GM23338 (cell line): ENCODE data around the gene CYP1B1. TPM values are rescaled to one million over a fixed set of nuclear protein-coding genes. Genes with fewer than 3 reads are reported as not detected.

Experiments used
- ATAC-seq: fragments of 200-7000 bp; cut with Tn5 transposase; 3 replicates; pipeline ENCODE4 v1.9.1; 2020
- DNase-seq: peaks from one replicate; pipeline ENCODE4 v3.0.0-alpha.2; 2015; ENCODE audit warnings: low spot score
- H2AFZ ChIP-seq: fragments of 200-600 bp; sonication (generic); 2 replicates; pipeline ENCODE4 v1.8.0; 2016; ENCODE audit warnings: antibody characterized with exemption, mild to moderate bottlenecking, moderate library complexity
- H3F3A ChIP-seq: fragments of 200-600 bp; sonication (generic); replicated peaks from 2 replicates; pipeline ENCODE4 v1.8.0; 2017; ENCODE audit warnings: antibody characterized with exemption, mixed run types, low read depth
- H3K27ac ChIP-seq: fragments of 200-600 bp; sonication (generic); 2 replicates; pipeline ENCODE4 v1.6.1; 2016; ENCODE audit warnings: low read depth
- H3K27me3 ChIP-seq: fragments of 200-600 bp; sonication (generic); 2 replicates; pipeline ENCODE4 v1.8.0; 2016; ENCODE audit warnings: mild to moderate bottlenecking, mixed run types, moderate library complexity; ENCODE audit not compliant: insufficient read depth
- H3K36me3 ChIP-seq: fragments of 200-600 bp; sonication (generic); 2 replicates; pipeline ENCODE4 v1.8.0; 2016; ENCODE audit warnings: mild to moderate bottlenecking; ENCODE audit not compliant: insufficient read depth
- H3K4me1 ChIP-seq: fragments of 200-600 bp; sonication (generic); 2 replicates; pipeline ENCODE4 v1.8.0; 2016; ENCODE audit warnings: mild to moderate bottlenecking, moderate library complexity; ENCODE audit not compliant: insufficient read depth
- H3K4me2 ChIP-seq: fragments of 200-600 bp; sonication (generic); 2 replicates; pipeline ENCODE4 v1.7.1; 2017; ENCODE audit warnings: mixed run types
- H3K4me3 ChIP-seq: fragments of 200-600 bp; sonication (generic); 2 replicates; pipeline ENCODE4 v1.6.1; 2016; ENCODE audit warnings: mixed run types
- H3K79me2 ChIP-seq: fragments of 200-600 bp; sonication (generic); replicated peaks from 2 replicates; pipeline ENCODE4 v1.8.0; 2017; ENCODE audit warnings: mild to moderate bottlenecking; ENCODE audit not compliant: insufficient read depth
- H3K9me2 ChIP-seq: fragments of 200-600 bp; sonication (generic); 2 replicates; pipeline ENCODE4 v1.8.0; 2017; ENCODE audit not compliant: insufficient read depth
- H4K20me1 ChIP-seq: fragments of 200-600 bp; sonication (generic); replicated peaks from 2 replicates; pipeline ENCODE4 v1.8.0; 2017; ENCODE audit warnings: mild to moderate bottlenecking; ENCODE audit not compliant: insufficient read depth
- H3K27ac Mint-ChIP-seq: 2 replicates; pipeline ENCODE4 v1.8.0; 2020; ENCODE audit warnings: inconsistent platforms, mild to moderate bottlenecking, moderate library complexity, mixed read lengths
- H3K27me3 Mint-ChIP-seq: 3 replicates; pipeline ENCODE4 v1.8.0; 2022; ENCODE audit warnings: low read depth, mild to moderate bottlenecking, moderate library complexity, mixed read lengths, inconsistent platforms; ENCODE audit not compliant: insufficient read depth, poor library complexity
- H3K36me3 Mint-ChIP-seq: 3 replicates; pipeline ENCODE4 v1.8.0; 2021; ENCODE audit warnings: low read depth, mild to moderate bottlenecking, inconsistent platforms, moderate library complexity, mixed read lengths
- H3K4me1 Mint-ChIP-seq: 3 replicates; pipeline ENCODE4 v1.8.0; 2020; ENCODE audit warnings: mild to moderate bottlenecking, inconsistent platforms, mixed read lengths
- H3K4me3 Mint-ChIP-seq: 3 replicates; pipeline ENCODE4 v1.8.0; 2021; ENCODE audit warnings: moderate library complexity, mild to moderate bottlenecking, inconsistent platforms, mixed read lengths
- H3K9me3 Mint-ChIP-seq: 3 replicates; pipeline ENCODE4 v1.8.0; 2020; ENCODE audit warnings: moderate library complexity, mild to moderate bottlenecking, inconsistent platforms, mixed read lengths
- CTCF ChIP-seq, 2 experiments: fragments of 200-600 bp in 1 of 2; sonication (generic) in 1 of 2; conservative IDR thresholded peaks; 2 replicates each; pipeline versions ENCODE4 v1.5.1 to v1.6.1; 2016 to 2017; ENCODE audit warnings: antibody characterized with exemption in 2 of 2, low read depth in 2 of 2, mild to moderate bottlenecking in 2 of 2, moderate library complexity in 1 of 2
- EZH2phosphoT487 ChIP-seq: fragments of 200-600 bp; sonication (generic); IDR thresholded peaks from one replicate; pipeline ENCODE4 v1.8.1; 2018; ENCODE audit warnings: antibody characterized with exemption; ENCODE audit not compliant: unreplicated experiment
- POLR2AphosphoS5 ChIP-seq: IDR thresholded peaks from 2 replicates; pipeline ENCODE4 v1.6.1; 2016; ENCODE audit warnings: antibody characterized with exemption, low read depth
- ZNF462 ChIP-seq: fragments of 250-450 bp; sonication (Bioruptor Pico); IDR thresholded peaks from 2 replicates; pipeline ENCODE4 v1.5.0; 2020; ENCODE audit warnings: mild to moderate bottlenecking, moderate library complexity
- polyA plus RNA-seq: library from polyadenylated mRNA; unstranded; fragments of >200 nt; fragmentation: Nextera tagmentation; extraction: Ambion mirVana; gene quantifications from 2 replicates; pipeline ENCODE4 v1.2.1, GENCODE V29; 2016
- total RNA-seq: library from RNA; depleted of rRNA; stranded (reverse); fragments of >200 nt; shearing (Covaris generic); gene quantifications from 2 replicates; pipeline ENCODE4 v1.2.3, GENCODE V29; 2014

The CYP1B1 gene
- total and polyA plus RNA-seq, 2 experiments from 2014 or later = 3.3 to 6.2 TPM

GRCh38 chr2:38076152-38076709, 280 bp upstream of the CYP1B1 start:
- no peaks in the 10 kb centered on the region for H3K79me2 ChIP-seq
- H3K9me2 ChIP-seq = no peaks in the 10 kb centered on the region
- Mint-ChIP-seq H3K4me1 (peaks cover 52% of the 10 kb centered on the region), H3K9me3 (no peaks in the 10 kb centered on the region; the same call in 2 of the 3 replicates), H3K27me3 (peaks cover 62% of the 10 kb centered on the region), H3K27ac (no peak overlapping the region), H3K36me3 (peaks cover 4% of the 10 kb centered on the region), H3K4me3 (peak overlapping the region; percentile 72)
- H3K36me3 ChIP-seq = no peaks in the 10 kb centered on the region
- H4K20me1 ChIP-seq = no peaks in the 10 kb centered on the region
- no peak overlapping the region for H3K27ac ChIP-seq
- peak overlapping the region; percentile 77 for H3K4me2 ChIP-seq
- H3K4me1 ChIP-seq = peaks cover 51% of the 10 kb centered on the region
- peak overlapping the region; percentile 53 for H3K4me3 ChIP-seq
- TF ChIP-seq POLR2AphosphoS5 (peak; percentile 8), EZH2phosphoT487 (peak; percentile 5), CTCF (conservative IDR thresholded peaks at IDR 0.05; ENCODE audit: low read depth in 2 of 2) (peak; percentile 52 to 72), ZNF462 (CRISPR knock-in tag) (no peak)
- ATAC-seq = peak; percentile 65
- H2AFZ ChIP-seq = peak overlapping the region; percentile 97
- DNase-seq = peak; percentile 95
- peaks cover 26% of the 10 kb centered on the region for H3F3A ChIP-seq
- peaks cover 65% of the 10 kb centered on the region for H3K27me3 ChIP-seq
